KMS-11 (cell line): ENCODE data around the gene LCN10.
"Not testable (repeated sequence)": the region's sequence is repeated elsewhere in the genome, so short reads cannot be mapped to it uniquely, and the experiment has no call there.

Experiments used
- H2AFZ ChIP-seq: fragments of 200-600 bp; sonication (generic); 2 replicates; pipeline ENCODE4 v1.6.1; 2016; ENCODE audit warnings: antibody characterized with exemption, mixed run types, low read depth
- H3K27ac ChIP-seq: fragments of 200-600 bp; sonication (generic); 2 replicates; pipeline ENCODE4 v1.6.1; 2016; ENCODE audit warnings: mild to moderate bottlenecking, mixed run types
- H3K27me3 ChIP-seq: fragments of 200-600 bp; sonication (generic); 2 replicates; pipeline ENCODE4 v1.6.1; 2017; ENCODE audit warnings: mild to moderate bottlenecking, low read depth, mixed run types, moderate library complexity; ENCODE audit not compliant: insufficient read depth
- H3K36me3 ChIP-seq: fragments of 200-600 bp; sonication (generic); 2 replicates; pipeline ENCODE4 v1.6.1; 2017; ENCODE audit warnings: mild to moderate bottlenecking, mixed run types; ENCODE audit not compliant: insufficient read depth
- H3K4me1 ChIP-seq: fragments of 200-600 bp; sonication (generic); 2 replicates; pipeline ENCODE4 v1.6.1; 2016; ENCODE audit warnings: mild to moderate bottlenecking, low read depth, mixed run types; ENCODE audit not compliant: poor library complexity, severe bottlenecking
- H3K4me2 ChIP-seq: fragments of 200-600 bp; sonication (generic); 2 replicates; pipeline ENCODE4 v1.7.0; 2016; ENCODE audit warnings: mild to moderate bottlenecking, mixed run types
- H3K4me3 ChIP-seq: fragments of 200-600 bp; sonication (generic); IDR thresholded peaks from 2 replicates; pipeline ENCODE4 v1.6.1; 2017; ENCODE audit warnings: low read depth, low read length, mixed read lengths; ENCODE audit not compliant: insufficient read depth
- H3K79me2 ChIP-seq: fragments of 200-600 bp; sonication (generic); 2 replicates; pipeline ENCODE4 v1.6.1; 2016; ENCODE audit warnings: low read depth, mixed run types; ENCODE audit not compliant: insufficient read depth
- H3K9ac ChIP-seq: fragments of 200-600 bp; sonication (generic); 2 replicates; pipeline ENCODE4 v1.6.1; 2016; ENCODE audit warnings: mild to moderate bottlenecking, mixed run types
- H4K20me1 ChIP-seq: fragments of 200-600 bp; sonication (generic); 2 replicates; pipeline ENCODE4 v1.6.1; 2016; ENCODE audit warnings: mild to moderate bottlenecking, mixed run types; ENCODE audit not compliant: insufficient read depth
- CTCF ChIP-seq: fragments of 200-600 bp; sonication (generic); conservative IDR thresholded peaks from 2 replicates; pipeline ENCODE4 v1.6.1; 2017; ENCODE audit warnings: low read depth, mild to moderate bottlenecking, antibody characterized with exemption, low read length, moderate library complexity, mixed read lengths

Gene LCN10

GRCh38 chr9:136756836-136757235 lies 14.1 kb upstream of the LCN10 start:
- TF ChIP-seq CTCF, result no peak
- Histone ChIP-seq H3K9ac (no peak overlapping the region), H2AFZ (no peak overlapping the region), H3K4me3 (no peak overlapping the region), H3K4me2 (no peak overlapping the region), H4K20me1 (no peaks in the 10 kb centered on the region), H3K27ac (no peak overlapping the region), H3K4me1 (peaks cover 9% of the 10 kb centered on the region), H3K27me3 (peaks cover 41% of the 10 kb centered on the region), H3K79me2 (no peaks in the 10 kb centered on the region), H3K36me3 (no peaks in the 10 kb centered on the region)

GRCh38 chr9:136756134-136756438 lies 13.3 kb upstream of the LCN10 start:
- Histone ChIP-seq H3K4me2 (no peak overlapping the region), H3K27ac (no peak overlapping the region), H4K20me1 (no peaks in the 10 kb centered on the region), H3K4me3 (no peak overlapping the region), H3K36me3 (no peaks in the 10 kb centered on the region), H3K9ac (no peak overlapping the region), H3K79me2 (no peaks in the 10 kb centered on the region), H2AFZ (no peak overlapping the region), H3K27me3 (peaks cover 48% of the 10 kb centered on the region), H3K4me1 (peaks cover 6% of the 10 kb centered on the region)
- TF ChIP-seq CTCF, result no peak

- H3K79me2 ChIP-seq, H3K27ac ChIP-seq, H3K9ac ChIP-seq, H3K4me2 ChIP-seq, H3K4me3 ChIP-seq, H2AFZ ChIP-seq, H3K4me1 ChIP-seq, H3K36me3 ChIP-seq, H4K20me1 ChIP-seq: not testable (repeated sequence)
- H3K27me3 ChIP-seq, result peaks cover 50% of the 10 kb centered on the region
Measured at GRCh38 chr9:136755302-136756133, 12.8 kb upstream of the LCN10 start.

- H4K20me1 ChIP-seq, result no peaks in the 10 kb centered on the region
- H3K9ac ChIP-seq, result no peak overlapping the region
- peaks cover 51% of the 10 kb centered on the region for H3K27me3 ChIP-seq
- H3K79me2 ChIP-seq, result no peaks in the 10 kb centered on the region
- no peaks in the 10 kb centered on the region for H3K4me1 ChIP-seq
- no peaks in the 10 kb centered on the region for H3K36me3 ChIP-seq
- H3K4me3 ChIP-seq, result no peak overlapping the region
- no peak for TF ChIP-seq CTCF
- no peak overlapping the region for H3K27ac ChIP-seq
- no peak overlapping the region for H3K4me2 ChIP-seq
- H2AFZ ChIP-seq, result no peak overlapping the region
Measured at GRCh38 chr9:136754626-136755301, 12.0 kb upstream of the LCN10 start.

- Histone ChIP-seq H3K79me2 (no peaks in the 10 kb centered on the region), H3K9ac (no peak overlapping the region), H4K20me1 (no peaks in the 10 kb centered on the region), H3K4me1 (no peaks in the 10 kb centered on the region), H3K27me3 (peaks cover 54% of the 10 kb centered on the region), H3K4me2 (no peak overlapping the region), H3K36me3 (no peaks in the 10 kb centered on the region), H2AFZ (no peak overlapping the region), H3K27ac (no peak overlapping the region), H3K4me3 (no peak overlapping the region)
- no peak for TF ChIP-seq CTCF
Measured at GRCh38 chr9:136754059-136754572, 11.4 kb upstream of the LCN10 start.
